OCI-LY7 (cell line): Measurements from ENCODE around the gene RRM2.

Experiments
- EZH2phosphoT487 ChIP-seq: fragments of 200-600 bp; sonication (generic); IDR thresholded peaks from 2 replicates; pipeline ENCODE4 v1.6.1; 2018; ENCODE audit warnings: low read depth, borderline replicate concordance, mild to moderate bottlenecking, mixed run types, antibody characterized with exemption, low read length, moderate library complexity, mixed read lengths
- TF ChIP-seq, protein P1 (sequence below): fragments of 200-600 bp; sonication (generic); conservative IDR thresholded peaks from 2 replicates; pipeline ENCODE4 v1.5.1; 2014; ENCODE audit warnings: mild to moderate bottlenecking, antibody characterized with exemption, low read length, moderate library complexity, mixed read lengths

DNA sequence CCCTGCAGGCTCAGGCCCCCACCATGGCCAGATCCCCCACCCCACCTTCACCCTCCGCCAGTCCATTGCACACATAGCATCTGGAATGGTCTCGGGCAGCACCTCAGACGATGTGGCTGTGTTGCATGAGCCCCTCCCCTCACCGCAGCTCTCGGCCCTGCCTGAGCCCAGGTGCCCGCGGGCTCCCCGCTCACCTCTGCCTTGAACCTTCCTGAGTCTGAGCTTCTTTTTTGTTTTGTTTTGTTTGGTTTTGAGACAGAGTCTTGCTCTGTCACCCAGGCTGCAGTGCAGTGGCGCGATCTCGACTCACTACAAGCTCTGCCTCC, 20.1 kb downstream of the RRM2 start:
- TF ChIP-seq, protein P1, sequence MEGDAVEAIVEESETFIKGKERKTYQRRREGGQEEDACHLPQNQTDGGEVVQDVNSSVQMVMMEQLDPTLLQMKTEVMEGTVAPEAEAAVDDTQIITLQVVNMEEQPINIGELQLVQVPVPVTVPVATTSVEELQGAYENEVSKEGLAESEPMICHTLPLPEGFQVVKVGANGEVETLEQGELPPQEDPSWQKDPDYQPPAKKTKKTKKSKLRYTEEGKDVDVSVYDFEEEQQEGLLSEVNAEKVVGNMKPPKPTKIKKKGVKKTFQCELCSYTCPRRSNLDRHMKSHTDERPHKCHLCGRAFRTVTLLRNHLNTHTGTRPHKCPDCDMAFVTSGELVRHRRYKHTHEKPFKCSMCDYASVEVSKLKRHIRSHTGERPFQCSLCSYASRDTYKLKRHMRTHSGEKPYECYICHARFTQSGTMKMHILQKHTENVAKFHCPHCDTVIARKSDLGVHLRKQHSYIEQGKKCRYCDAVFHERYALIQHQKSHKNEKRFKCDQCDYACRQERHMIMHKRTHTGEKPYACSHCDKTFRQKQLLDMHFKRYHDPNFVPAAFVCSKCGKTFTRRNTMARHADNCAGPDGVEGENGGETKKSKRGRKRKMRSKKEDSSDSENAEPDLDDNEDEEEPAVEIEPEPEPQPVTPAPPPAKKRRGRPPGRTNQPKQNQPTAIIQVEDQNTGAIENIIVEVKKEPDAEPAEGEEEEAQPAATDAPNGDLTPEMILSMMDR: no peak; the same call in 1 of the 2 replicates
- TF ChIP-seq EZH2phosphoT487: no peak
